ENCODE measurements around the gene EEF1AKMT3. TPM values are rescaled to one million over a fixed set of nuclear protein-coding genes. Genes with fewer than 3 reads are reported as not detected.

EEF1AKMT3 gene
- total RNA-seq, 1 experiment from 2014 or later = 6.8 TPM

- DNase-seq (ENCODE audit: extremely low read depth, low read depth) = no peak
Measured at GRCh38 chr12:57750561-57751431, 21.6 kb upstream of the EEF1AKMT3 start.

GRCh38 chr12:57751432-57751787, 21.0 kb upstream of the EEF1AKMT3 start:
- DNase-seq (ENCODE audit: extremely low read depth, low read depth) = no peak

- DNase-seq (ENCODE audit: extremely low read depth, low read depth) = peak; percentile 99
Measured at GRCh38 chr12:57751788-57752667, 20.4 kb upstream of the EEF1AKMT3 start, which contains the start of gene CDK4. Gene CDK4 (minus strand): TSS chr12:57752310. CDS start chr12:57751717, 593 bp downstream.

- no peak for DNase-seq (ENCODE audit: extremely low read depth, low read depth)
Measured at GRCh38 chr12:57752668-57753000, 19.8 kb upstream of the EEF1AKMT3 start.

- no peak for DNase-seq (ENCODE audit: extremely low read depth, low read depth)
Measured at GRCh38 chr12:57753756-57754337, 18.6 kb upstream of the EEF1AKMT3 start.

GRCh38 chr12:57754411-57755193, 17.8 kb upstream of the EEF1AKMT3 start, which contains the start of gene MARCHF9:
Gene MARCHF9 (plus strand): TSS chr12:57755103. CDS start chr12:57755529, 426 bp downstream.
- DNase-seq (ENCODE audit: extremely low read depth, low read depth) = no peak

- DNase-seq (ENCODE audit: extremely low read depth, low read depth) = no peak
Measured at GRCh38 chr12:57755194-57755453, 17.3 kb upstream of the EEF1AKMT3 start.

- DNase-seq (ENCODE audit: extremely low read depth, low read depth) = no peak
Measured at GRCh38 chr12:57755454-57756372, 16.7 kb upstream of the EEF1AKMT3 start.

- no peak for DNase-seq (ENCODE audit: extremely low read depth, low read depth)
Measured at GRCh38 chr12:57756406-57757341, 15.7 kb upstream of the EEF1AKMT3 start.

GRCh38 chr12:57757771-57758170, 14.6 kb upstream of the EEF1AKMT3 start:
- no peak for DNase-seq (ENCODE audit: extremely low read depth, low read depth)

GRCh38 chr12:57758552-57759359, 13.7 kb upstream of the EEF1AKMT3 start:
- DNase-seq (ENCODE audit: extremely low read depth, low read depth) = no peak

GRCh38 chr12:57759360-57759980, 12.9 kb upstream of the EEF1AKMT3 start:
- DNase-seq (ENCODE audit: extremely low read depth, low read depth) = no peak

- DNase-seq (ENCODE audit: extremely low read depth, low read depth) = no peak
Measured at GRCh38 chr12:57760347-57760982, 11.9 kb upstream of the EEF1AKMT3 start.

- DNase-seq (ENCODE audit: extremely low read depth, low read depth) = no peak
Measured at GRCh38 chr12:57761391-57761998, 10.9 kb upstream of the EEF1AKMT3 start.

- DNase-seq (ENCODE audit: extremely low read depth, low read depth) = no peak
Measured at GRCh38 chr12:57762463-57762862, 10.0 kb upstream of the EEF1AKMT3 start.
